ENCODE results near the gene RRP1.

The RRP1 gene

DNA sequence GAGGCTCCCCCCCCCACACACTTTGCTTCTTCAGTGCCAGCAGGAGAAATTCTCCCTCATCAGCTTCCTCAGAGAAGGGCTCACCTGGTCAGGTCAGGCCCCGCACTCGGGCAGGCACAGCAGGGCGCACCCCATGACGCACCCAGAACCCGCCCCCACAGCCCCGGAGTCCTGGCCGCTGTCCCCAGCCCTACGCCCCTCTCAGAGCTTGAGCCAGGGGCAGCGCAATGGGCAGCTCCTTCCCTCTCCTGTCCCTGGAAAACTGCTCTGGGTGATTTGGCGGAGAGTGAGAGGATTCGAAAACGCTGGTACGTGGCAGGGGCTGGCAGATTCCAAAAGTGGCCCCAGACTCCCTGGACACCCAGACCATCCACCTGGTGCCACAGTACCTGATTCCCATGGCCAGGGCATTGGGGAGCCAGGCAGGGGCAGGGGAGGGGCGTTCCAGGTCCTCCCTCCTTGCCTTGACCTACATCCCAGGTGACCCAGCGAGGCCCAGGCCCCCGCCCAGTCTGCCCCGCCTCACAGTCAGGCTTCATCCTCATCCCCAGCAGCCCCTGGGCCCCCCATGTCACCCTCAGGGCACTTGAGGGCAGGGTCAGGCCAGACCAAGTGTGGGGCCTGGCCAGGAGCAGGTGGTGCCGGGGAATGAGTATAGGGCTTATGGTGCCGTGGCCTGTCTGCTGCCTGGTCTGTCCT lies 23.7 kb downstream of the RRP1 start:
- no peak for DNase-seq (ENCODE audit: low read depth)
- TF ChIP-seq, protein P1, sequence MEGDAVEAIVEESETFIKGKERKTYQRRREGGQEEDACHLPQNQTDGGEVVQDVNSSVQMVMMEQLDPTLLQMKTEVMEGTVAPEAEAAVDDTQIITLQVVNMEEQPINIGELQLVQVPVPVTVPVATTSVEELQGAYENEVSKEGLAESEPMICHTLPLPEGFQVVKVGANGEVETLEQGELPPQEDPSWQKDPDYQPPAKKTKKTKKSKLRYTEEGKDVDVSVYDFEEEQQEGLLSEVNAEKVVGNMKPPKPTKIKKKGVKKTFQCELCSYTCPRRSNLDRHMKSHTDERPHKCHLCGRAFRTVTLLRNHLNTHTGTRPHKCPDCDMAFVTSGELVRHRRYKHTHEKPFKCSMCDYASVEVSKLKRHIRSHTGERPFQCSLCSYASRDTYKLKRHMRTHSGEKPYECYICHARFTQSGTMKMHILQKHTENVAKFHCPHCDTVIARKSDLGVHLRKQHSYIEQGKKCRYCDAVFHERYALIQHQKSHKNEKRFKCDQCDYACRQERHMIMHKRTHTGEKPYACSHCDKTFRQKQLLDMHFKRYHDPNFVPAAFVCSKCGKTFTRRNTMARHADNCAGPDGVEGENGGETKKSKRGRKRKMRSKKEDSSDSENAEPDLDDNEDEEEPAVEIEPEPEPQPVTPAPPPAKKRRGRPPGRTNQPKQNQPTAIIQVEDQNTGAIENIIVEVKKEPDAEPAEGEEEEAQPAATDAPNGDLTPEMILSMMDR (conservative IDR thresholded peaks at IDR 0.05; ENCODE audit: low read depth, low read length), result no peak
- H3K4me3 ChIP-seq (ENCODE audit: low read depth, low read length), result no peak overlapping the region

DNA sequence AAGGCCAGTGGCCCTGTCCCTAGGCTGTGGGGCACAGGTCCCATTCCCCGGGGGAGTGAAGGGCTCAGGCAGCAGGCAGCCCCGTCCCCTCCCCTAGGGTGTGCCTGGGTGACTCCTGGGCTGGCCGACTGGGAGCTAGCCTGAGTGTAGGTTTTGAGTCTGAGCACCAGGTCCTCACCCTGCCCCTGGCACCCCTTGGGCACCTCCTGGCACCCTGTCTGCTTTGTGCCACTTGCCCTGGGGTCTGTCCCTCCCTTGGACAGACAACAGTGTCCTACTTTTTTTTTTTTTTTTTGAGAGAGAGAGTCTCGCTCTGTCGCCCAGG lies 24.2 kb downstream of the RRP1 start:
- no peak for DNase-seq (ENCODE audit: low read depth)
- TF ChIP-seq, protein P1 (conservative IDR thresholded peaks at IDR 0.05; ENCODE audit: low read depth, low read length), result no peak
- no peak overlapping the region for H3K4me3 ChIP-seq (ENCODE audit: low read depth, low read length)

DNA sequence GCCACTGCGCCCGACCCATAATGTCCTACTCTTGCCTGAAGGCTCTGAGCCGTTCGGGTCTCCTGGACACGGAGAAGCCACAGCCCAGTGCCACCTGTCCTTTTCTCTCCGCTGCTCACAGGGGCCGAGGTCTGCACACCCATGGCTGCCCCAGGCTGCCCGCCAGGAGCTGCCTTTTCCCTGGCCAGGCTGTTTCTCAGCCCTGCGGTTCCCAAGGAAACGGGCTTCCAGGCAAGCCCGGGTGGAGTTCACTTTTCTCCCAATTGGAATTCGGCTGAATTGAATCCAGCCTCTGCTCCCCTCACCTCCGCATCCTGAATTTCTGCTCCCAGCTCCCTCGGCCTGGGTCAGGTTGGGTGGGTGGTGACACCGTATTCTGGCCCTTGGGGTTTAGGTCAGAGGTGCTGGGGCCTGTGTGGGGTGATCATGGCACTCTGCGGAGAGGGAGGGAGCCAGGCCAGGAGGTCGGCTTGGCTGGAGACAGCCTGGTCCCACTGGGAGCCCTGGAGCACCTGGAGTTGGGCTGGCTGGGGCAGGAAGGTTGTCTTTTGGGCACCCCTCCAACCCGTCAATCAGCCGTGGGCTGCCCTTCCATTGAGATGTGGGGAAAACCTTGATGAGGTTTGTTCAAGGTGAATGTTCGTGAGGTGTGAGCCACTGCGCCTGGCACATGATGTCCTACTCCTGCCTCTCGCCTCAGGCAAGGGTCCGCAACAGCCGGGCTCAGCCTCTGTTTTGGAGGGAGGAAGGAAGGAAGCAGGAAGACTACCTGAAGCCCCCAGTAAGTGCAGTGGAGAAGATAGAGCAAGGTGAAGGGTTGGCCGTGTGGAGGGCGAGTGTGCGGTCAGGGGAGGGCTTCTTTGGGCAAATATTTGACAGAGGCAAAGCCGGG lies 25.1 kb downstream of the RRP1 start:
- no peak overlapping the region for H3K4me3 ChIP-seq (ENCODE audit: low read depth, low read length)
- no peak for DNase-seq (ENCODE audit: low read depth)
- TF ChIP-seq, protein P1 (conservative IDR thresholded peaks at IDR 0.05; ENCODE audit: low read depth, low read length), result no peak

DNA sequence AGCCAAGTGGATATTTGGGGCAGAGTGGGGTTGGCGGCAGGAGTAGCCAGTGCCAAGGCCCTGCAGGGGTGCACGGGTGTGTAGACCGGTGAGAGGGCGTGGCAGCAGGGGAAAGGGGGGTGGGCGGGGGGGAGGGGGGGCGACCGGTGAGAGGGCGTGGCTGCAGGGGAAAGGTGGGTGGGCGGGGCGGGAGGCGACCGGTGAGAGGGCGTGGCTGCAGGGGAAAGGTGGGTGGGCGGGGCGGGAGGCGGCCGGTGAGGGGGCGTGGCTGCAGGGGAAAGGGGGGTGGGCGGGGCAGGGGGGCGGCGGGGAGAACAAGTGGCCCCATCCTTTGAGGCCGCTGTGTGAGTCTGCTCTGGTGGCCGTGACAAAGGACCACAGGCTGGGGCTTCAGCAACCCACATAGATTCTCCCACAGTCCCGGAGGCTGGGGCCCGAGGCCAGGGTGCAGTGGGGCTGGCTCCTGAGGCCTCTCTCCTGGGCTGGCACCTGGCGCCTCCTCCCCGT lies 25.8 kb downstream of the RRP1 start:
- no peak overlapping the region for H3K4me3 ChIP-seq (ENCODE audit: low read depth, low read length)
- TF ChIP-seq, protein P1 (conservative IDR thresholded peaks at IDR 0.05; ENCODE audit: low read depth, low read length), result no peak
- no peak for DNase-seq (ENCODE audit: low read depth)

DNA sequence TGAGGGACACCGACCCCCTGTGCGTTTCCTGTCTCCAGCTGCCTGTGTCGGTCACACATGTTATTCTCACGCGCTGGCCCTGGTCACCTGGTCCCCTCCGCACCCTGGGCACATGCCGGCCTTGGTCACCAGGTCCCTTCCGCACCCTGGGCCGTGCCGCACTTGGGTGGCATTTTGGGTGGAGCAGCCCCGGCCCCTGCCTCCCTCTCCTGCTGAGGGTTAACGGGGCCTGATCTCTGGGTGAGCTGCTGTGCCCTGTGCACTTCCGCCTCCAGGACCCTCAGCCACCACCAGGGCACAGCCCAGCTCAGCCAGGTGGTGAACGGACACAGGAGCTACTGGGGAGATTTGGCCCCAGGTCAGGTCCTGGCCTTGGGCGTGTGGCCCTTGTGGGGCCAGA lies 26.6 kb downstream of the RRP1 start:
- H3K4me3 ChIP-seq (ENCODE audit: low read depth, low read length), result no peak overlapping the region
- TF ChIP-seq, protein P1 (conservative IDR thresholded peaks at IDR 0.05; ENCODE audit: low read depth, low read length), result no peak

DNA sequence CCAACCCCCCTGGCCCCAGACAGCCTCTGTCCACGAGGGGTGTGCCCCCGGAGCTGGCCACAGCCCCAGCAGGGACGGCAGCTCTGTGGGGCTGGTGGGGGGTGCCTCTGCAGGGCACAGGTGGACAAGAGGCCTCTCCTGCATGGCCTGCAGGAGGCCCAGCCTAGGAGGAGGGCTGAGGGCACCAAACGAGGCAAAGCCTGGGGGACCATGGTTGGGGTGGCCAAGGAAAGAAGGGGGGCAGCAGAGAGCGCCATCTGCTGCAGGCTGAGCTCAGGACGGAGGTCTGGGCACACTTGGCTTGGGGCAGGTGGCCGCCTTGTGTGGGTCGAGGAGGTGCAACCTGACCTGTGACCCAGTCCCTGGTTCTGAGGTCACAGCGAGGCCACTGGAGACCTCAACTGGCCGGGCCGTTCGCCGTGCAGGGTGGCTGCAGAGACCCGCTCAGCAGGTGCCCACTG lies 27.3 kb downstream of the RRP1 start:
- H3K4me3 ChIP-seq (ENCODE audit: low read depth, low read length), result no peak overlapping the region
- TF ChIP-seq, protein P1 (conservative IDR thresholded peaks at IDR 0.05; ENCODE audit: low read depth, low read length), result peak; percentile 30
- DNase-seq (ENCODE audit: low read depth), result no peak

More for the DNA sequence above, 26.6 kb downstream of the RRP1 start:
- no peak for DNase-seq (ENCODE audit: low read depth)

All from choroid plexus epithelial cell (primary cell).